ENCODE results near the gene OR1L4. TPM values are rescaled to one million over a fixed set of nuclear protein-coding genes. Genes with fewer than 3 reads are reported as not detected.

Gene OR1L4
- total and polyA plus RNA-seq, 2 of the 8 experiments (the other 6 are each of a cell fraction or from before 2014, with no cell fraction given) = not detected

- TF ChIP-seq CHD7 (IDR thresholded peaks at IDR 0.05; ENCODE audit: insufficient replicate concordance, low read length) = no peak
- TF ChIP-seq RAD21 (IDR thresholded peaks at IDR 0.05 in 1 of 2, conservative IDR thresholded peaks at IDR 0.05 in 1 of 2; ENCODE audit: low read depth in 2 of 2, low read length in 2 of 2) = no peak
- no peak for TF ChIP-seq HDAC2 (IDR thresholded peaks at IDR 0.05; ENCODE audit: borderline replicate concordance in 1 of 2, low read depth in 2 of 2, low read length in 2 of 2)
- TF ChIP-seq BACH1 (IDR thresholded peaks at IDR 0.05; ENCODE audit: low read length) = no peak
- TF ChIP-seq SUZ12 (IDR thresholded peaks at IDR 0.05; ENCODE audit: low read length) = no peak
- no peak for TF ChIP-seq POLR2A (IDR thresholded peaks at IDR 0.05; ENCODE audit: control extremely low read depth in 1 of 2, low read depth in 2 of 2, low read length in 2 of 2)
- TF ChIP-seq POLR2AphosphoS5 (IDR thresholded peaks at IDR 0.05; ENCODE audit: low read depth, low read length) = no peak
- no peak for TF ChIP-seq CREB1 (IDR thresholded peaks at IDR 0.05)
- TF ChIP-seq CHD1 (IDR thresholded peaks at IDR 0.05; ENCODE audit: low read depth, low read length) = no peak
- TF ChIP-seq SAP30 (IDR thresholded peaks at IDR 0.05; ENCODE audit: insufficient read depth, insufficient replicate concordance, low read length) = no peak
- no peak for TF ChIP-seq SRF (IDR thresholded peaks at IDR 0.05; ENCODE audit: low read depth, low read length)
- TF ChIP-seq MAFK (IDR thresholded peaks at IDR 0.05; ENCODE audit: low read depth, low read length) = no peak
Observed at GRCh38 chr9:122754825-122755224, 31.0 kb downstream of the OR1L4 start (continued).
